Jurkat, Clone E6-1 (cell line): ENCODE results near the gene UTP18.
A peak's percentile ranks its signal among the peaks of the same experiment; 100 is the strongest.
"Not testable (repeated sequence)": the region's sequence is repeated elsewhere in the genome, so short reads cannot be mapped to it uniquely, and the experiment has no call there.

ENCODE experiments used
- DNase-seq: peaks from one replicate; pipeline ENCODE4 v3.0.0-alpha.2; 2011; ENCODE audit warnings: low read depth, low spot score
- H3K4me3 ChIP-seq: 2 replicates; pipeline ENCODE4 v1.5.1; 2011; ENCODE audit warnings: mild to moderate bottlenecking, low read length, control low read depth, moderate library complexity

Gene UTP18

GRCh38 chr17:51319186-51319585 lies 58.8 kb downstream of the UTP18 start:
- H3K4me3 ChIP-seq, result no peak overlapping the region
- no peak for DNase-seq

DNA sequence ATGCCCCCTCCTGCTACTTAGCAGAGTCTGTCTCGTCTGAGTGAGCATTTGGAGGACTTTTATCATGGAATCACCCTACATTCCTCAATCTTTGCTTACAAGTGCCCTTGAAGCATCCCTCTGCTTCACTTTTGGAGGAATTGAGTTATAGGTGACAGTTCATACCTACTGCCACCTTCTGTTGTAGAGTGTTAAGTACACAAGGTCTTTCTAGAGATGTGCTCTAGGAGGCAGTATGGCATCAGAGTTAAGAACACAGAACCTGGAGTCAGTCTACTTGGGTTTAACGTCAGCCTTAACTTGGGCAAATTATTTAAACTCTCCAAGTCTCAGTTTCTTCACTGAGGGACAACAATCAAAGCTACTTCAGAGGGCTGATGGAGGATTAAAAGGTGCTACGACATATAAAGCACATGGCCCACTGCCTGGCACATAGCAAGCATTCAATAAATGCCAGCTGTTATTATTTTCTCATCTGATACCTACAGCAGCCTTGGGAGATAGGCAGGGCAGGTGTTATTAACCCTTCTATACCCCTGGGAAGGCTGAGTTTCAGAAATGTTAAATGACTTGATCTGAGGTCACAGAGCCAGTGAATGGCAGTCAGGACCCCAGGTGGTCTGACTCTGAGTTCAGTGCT lies 62.2 kb downstream of the UTP18 start:
- DNase-seq, result peak; percentile 58
- H3K4me3 ChIP-seq, result no peak overlapping the region

DNA sequence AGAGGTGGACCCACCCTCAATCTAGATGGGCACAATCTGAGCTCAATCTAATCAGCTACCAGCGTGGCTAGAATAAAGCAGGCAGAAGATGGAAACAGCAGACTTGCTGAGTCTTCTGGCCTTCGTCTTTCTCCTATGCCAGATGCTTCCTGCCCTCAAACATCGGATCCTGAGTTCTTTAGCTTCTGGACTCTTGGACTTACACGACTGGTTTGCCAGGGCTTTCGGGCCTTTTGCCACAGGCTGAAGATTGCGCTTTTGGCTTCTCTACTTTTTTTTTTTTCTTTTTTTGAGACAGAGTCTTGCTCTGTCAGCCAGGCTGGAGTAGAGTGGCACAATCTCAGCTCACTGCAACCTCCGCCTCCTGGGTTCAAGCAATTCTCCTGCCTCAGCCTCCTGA lies 65.1 kb downstream of the UTP18 start:
- DNase-seq, result no peak
- H3K4me3 ChIP-seq, result no peak overlapping the region

DNA sequence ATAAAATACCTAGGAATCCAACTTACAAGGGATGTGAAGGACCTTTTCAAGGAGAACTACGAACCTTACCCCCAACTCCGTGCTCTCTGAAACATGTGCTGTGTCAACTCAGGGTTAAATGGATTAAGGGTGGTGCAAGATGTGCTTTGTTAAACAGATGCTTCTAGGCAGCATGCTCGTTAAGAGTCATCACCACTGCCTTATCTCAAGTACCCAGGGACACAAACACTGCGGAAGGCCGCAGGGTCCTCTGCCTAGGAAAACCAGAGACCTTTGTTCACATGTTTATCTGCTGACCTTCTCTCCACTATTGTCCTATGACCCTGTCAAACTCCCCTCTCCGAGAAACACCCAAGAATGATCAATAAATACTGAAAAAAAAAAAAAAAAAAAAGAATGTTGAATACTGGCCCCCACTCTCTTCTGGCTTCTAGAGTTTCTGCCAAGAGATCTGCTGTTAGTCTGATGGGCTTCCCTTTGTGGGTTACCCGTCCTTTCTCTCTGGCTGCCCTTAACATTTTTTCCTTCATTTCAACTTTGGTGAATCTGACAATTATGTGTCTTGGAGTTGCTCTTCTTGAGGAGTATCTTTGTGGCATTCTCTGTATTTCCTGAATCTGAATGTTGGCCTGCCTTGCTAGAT lies 70.6 kb downstream of the UTP18 start:
- DNase-seq, H3K4me3 ChIP-seq: not testable (repeated sequence)

DNA sequence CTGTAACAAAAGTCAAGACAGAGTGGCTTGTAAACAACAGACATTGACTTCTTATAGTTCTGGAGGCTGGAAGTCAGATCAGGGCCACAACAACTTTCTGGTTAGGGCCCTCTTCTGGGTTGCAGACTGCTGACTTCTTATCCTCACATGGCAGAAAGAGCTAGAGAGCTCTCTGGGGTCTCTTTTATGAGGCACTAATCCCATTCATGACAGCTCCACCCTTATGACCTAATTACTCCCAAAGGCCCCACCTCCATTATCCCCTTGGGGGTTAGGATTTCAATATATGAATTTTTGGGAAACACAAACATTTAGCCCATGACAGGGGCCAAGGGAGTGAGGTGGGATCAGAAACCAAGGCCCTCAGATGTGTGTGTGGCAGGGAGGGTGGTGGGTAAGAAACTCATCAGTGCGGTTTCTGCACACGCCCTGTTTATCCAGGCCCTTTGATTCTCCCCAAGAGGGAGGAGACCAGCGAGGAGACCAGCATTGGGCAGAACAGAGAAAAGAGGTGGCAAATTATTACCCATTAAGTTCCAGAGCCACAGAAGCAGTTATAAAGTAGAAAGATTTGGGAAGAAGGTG lies 74.8 kb downstream of the UTP18 start:
- DNase-seq, result no peak
- H3K4me3 ChIP-seq, result no peak overlapping the region

GRCh38 chr17:51335883-51336822 lies 75.8 kb downstream of the UTP18 start:
- H3K4me3 ChIP-seq, result no peak overlapping the region
- DNase-seq, result no peak

GRCh38 chr17:51341457-51341856 lies 81.1 kb downstream of the UTP18 start:
- DNase-seq, result no peak
- H3K4me3 ChIP-seq, result no peak overlapping the region

GRCh38 chr17:51342257-51342656 lies 81.9 kb downstream of the UTP18 start:
- no peak overlapping the region for H3K4me3 ChIP-seq
- DNase-seq, result no peak

- no peak overlapping the region for H3K4me3 ChIP-seq
Measured at GRCh38 chr17:51344532-51344931, 84.2 kb downstream of the UTP18 start.

DNA sequence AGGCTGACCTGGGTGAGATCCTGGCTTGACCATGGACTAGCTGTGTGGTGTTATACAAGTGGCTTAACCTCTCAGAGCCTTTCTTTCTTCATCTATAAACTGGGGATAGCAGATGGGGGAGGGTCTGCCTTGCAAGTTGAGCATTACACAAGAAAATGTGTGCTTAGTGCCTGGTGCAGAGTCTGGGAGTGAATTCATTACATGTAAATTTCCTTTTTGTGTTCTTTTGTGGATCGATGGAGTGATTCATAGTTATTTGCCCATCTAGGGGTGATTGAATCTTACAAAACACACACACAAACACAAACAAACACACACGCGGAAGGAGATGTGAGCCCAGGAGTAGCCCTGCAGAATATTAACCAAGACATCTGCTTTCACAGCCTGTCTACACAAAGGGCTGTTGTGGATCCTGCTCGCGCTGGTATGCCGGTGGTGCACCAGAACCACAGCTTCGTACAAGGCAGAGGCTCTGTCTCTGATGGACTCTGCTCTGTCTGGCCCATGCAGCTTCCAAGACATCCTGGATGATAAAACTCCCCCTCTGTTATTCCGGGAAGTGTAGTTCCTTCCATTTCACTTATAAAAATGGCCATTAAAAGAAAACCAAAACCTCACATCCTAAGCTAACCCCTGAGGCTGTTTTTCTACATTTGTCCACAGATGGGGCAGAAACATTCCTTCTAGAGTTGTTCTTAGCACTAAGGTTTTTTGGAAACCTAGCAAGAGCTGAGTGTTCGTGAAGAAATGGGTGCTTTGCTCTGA lies 86.1 kb downstream of the UTP18 start:
- H3K4me3 ChIP-seq, result no peak overlapping the region
- DNase-seq, result no peak

More at GRCh38 chr17:51344532-51344931, 84.2 kb downstream of the UTP18 start:
- no peak for DNase-seq
